SK-N-SH (cell line): Measurements from ENCODE around the gene ATP6V1B1. TPM values are rescaled to one million over a fixed set of nuclear protein-coding genes. Genes with fewer than 3 reads are reported as not detected.
A peak's percentile ranks its signal among the peaks of the same experiment; 100 is the strongest.

ENCODE experiments used
- CTCF ChIA-PET: fragments of 300-600, 350-600 bp; formaldehyde crosslinking; extraction: SDS; loops from one replicate; lab custom pipeline; 2021; lab: Yijun Ruan, JAX
- POLR2A ChIA-PET: fragments of 350-600 bp; sonication (Branson Sonifier 250); formaldehyde crosslinking; extraction: SDS; loops from one replicate; lab custom pipeline; 2020; ENCODE audit warnings: antibody characterized with exemption, inconsistent platforms; lab: Yijun Ruan, JAX
- DNase-seq: peaks from one replicate; pipeline ENCODE4 v3.0.0; 2012
- H2AFZ ChIP-seq: fragments of 200-600 bp; sonication (generic); 2 replicates; pipeline ENCODE4 v1.8.1; 2016; ENCODE audit warnings: antibody characterized with exemption, mild to moderate bottlenecking, low read depth
- H3F3A ChIP-seq: fragments of 200-600 bp; sonication (generic); replicated peaks from 2 replicates; pipeline ENCODE3; 2016; ENCODE audit warnings: antibody characterized with exemption, mild to moderate bottlenecking; ENCODE audit not compliant: insufficient read depth
- H3K27ac ChIP-seq, 2 experiments: fragments of 200-500 bp in 1 of 2; fragments of 200-600 bp in 1 of 2; sonication (Bioruptor generic) in 1 of 2; sonication (generic), shearing (Covaris generic) in 1 of 2; 2 replicates each; pipeline versions ENCODE4 v1.5.1 to v1.6.1; 2014 to 2016; ENCODE audit warnings: low read depth in 2 of 2, inconsistent platforms in 1 of 2, low read length in 1 of 2, mild to moderate bottlenecking in 1 of 2, mixed read lengths in 1 of 2
- H3K27me3 ChIP-seq: fragments of 200-600 bp; sonication (generic), shearing (Covaris generic); 2 replicates; pipeline ENCODE4 v1.6.1; 2016; ENCODE audit warnings: mixed run types; ENCODE audit not compliant: insufficient read depth
- H3K36me3 ChIP-seq, 2 experiments: fragments of 200-500 bp in 1 of 2; fragments of 200-600 bp in 1 of 2; sonication (Bioruptor generic) in 1 of 2; sonication (generic) in 1 of 2; replicated peaks in 1 of 2; 2 replicates each; pipeline versions ENCODE3 to v1.5.1; 2014 to 2016; ENCODE audit warnings: low read length in 1 of 2, mild to moderate bottlenecking in 1 of 2; ENCODE audit not compliant: insufficient read depth in 2 of 2, control insufficient read depth in 1 of 2
- H3K4me1 ChIP-seq, 2 experiments: fragments of 200-500 bp in 1 of 2; fragments of 200-600 bp in 1 of 2; sonication (Bioruptor generic) in 1 of 2; sonication (generic), shearing (Covaris generic) in 1 of 2; 2 replicates each; pipeline versions ENCODE4 v1.5.1 to v1.6.1; 2014 to 2016; ENCODE audit warnings: low read depth in 1 of 2, low read length in 1 of 2, mixed run types in 1 of 2; ENCODE audit not compliant: insufficient read depth in 2 of 2, control insufficient read depth in 1 of 2
- H3K4me2 ChIP-seq: fragments of 200-600 bp; sonication (generic), shearing (Covaris generic); 2 replicates; pipeline ENCODE4 v1.6.1; 2017; ENCODE audit warnings: mixed run types
- H3K4me3 ChIP-seq, 2 experiments: fragments of 200-500 bp in 1 of 2; fragments of 200-600 bp in 1 of 2; sonication (Bioruptor generic) in 1 of 2; sonication (generic), shearing (Covaris generic) in 1 of 2; 2 replicates each; pipeline versions ENCODE4 v1.5.1 to v1.8.1; 2014 to 2016; ENCODE audit warnings: low read depth in 2 of 2, inconsistent platforms in 1 of 2, low read length in 1 of 2, mild to moderate bottlenecking in 1 of 2, mixed read lengths in 1 of 2, moderate library complexity in 1 of 2
- H3K79me2 ChIP-seq: fragments of 200-600 bp; sonication (generic); 2 replicates; pipeline ENCODE4 v1.8.1; 2017; ENCODE audit warnings: mild to moderate bottlenecking; ENCODE audit not compliant: insufficient read depth
- H3K9ac ChIP-seq: fragments of 200-600 bp; sonication (generic); 2 replicates; pipeline ENCODE4 v1.6.1; 2017; ENCODE audit warnings: mixed run types
- H3K9me2 ChIP-seq: fragments of 200-600 bp; sonication (generic); 2 replicates; pipeline ENCODE4 v1.6.1; 2017; ENCODE audit warnings: mixed run types
- H3K9me3 ChIP-seq: fragments of 200-600 bp; sonication (generic); 2 replicates; pipeline ENCODE4 v1.6.1; 2017; ENCODE audit warnings: mixed run types, mild to moderate bottlenecking, moderate library complexity
- H4K20me1 ChIP-seq: fragments of 200-600 bp; sonication (generic); 2 replicates; pipeline ENCODE4 v1.6.1; 2017; ENCODE audit warnings: mild to moderate bottlenecking, mixed run types; ENCODE audit not compliant: insufficient read depth
- EP300 ChIP-seq, 2 experiments: IDR thresholded peaks; 2 replicates each; pipeline versions ENCODE4 v1.4.0 to v1.6.1; 2012; ENCODE audit warnings: borderline replicate concordance in 1 of 2, low read depth in 1 of 2, low read length in 1 of 2
- FOSL2 ChIP-seq: IDR thresholded peaks from 2 replicates; pipeline ENCODE4 v1.4.0; 2012; ENCODE audit warnings: low read depth, mild to moderate bottlenecking, moderate library complexity, borderline replicate concordance
- FOXJ3 ChIP-seq: sonication (generic); formaldehyde crosslinking; IDR thresholded peaks from 2 replicates; pipeline ENCODE4 v1.5.1; 2020; ENCODE audit warnings: mild to moderate bottlenecking, missing genetic modification reagents
- GATA2 ChIP-seq: sonication (generic); formaldehyde crosslinking; IDR thresholded peaks from 2 replicates; pipeline ENCODE4 v1.5.0; 2020; ENCODE audit warnings: mild to moderate bottlenecking, missing genetic modification reagents
- IRF3 ChIP-seq: fragments of 150-350 bp; IDR thresholded peaks from 2 replicates; pipeline ENCODE4 v1.6.1; 2016; ENCODE audit warnings: mild to moderate bottlenecking, low read depth, low read length
- MXI1 ChIP-seq: IDR thresholded peaks from 2 replicates; pipeline ENCODE4 v1.6.1; 2012; ENCODE audit warnings: mild to moderate bottlenecking, low read depth, low read length, improper control_type of control experiment
- PBX3 ChIP-seq: IDR thresholded peaks from 2 replicates; pipeline ENCODE4; 2012
- POLR2AphosphoS5 ChIP-seq: IDR thresholded peaks from 2 replicates; pipeline ENCODE4 v1.6.1; 2012; ENCODE audit warnings: low read depth, low read length
- RAD21 ChIP-seq: IDR thresholded peaks from 2 replicates; pipeline ENCODE4 v1.6.1; 2012; ENCODE audit warnings: mild to moderate bottlenecking, low read length
- SIN3A ChIP-seq: IDR thresholded peaks from 2 replicates; pipeline ENCODE4 v1.6.1; 2012; ENCODE audit warnings: low read depth, mild to moderate bottlenecking, low read length, moderate library complexity, borderline replicate concordance
- SMC3 ChIP-seq: IDR thresholded peaks from 2 replicates; pipeline ENCODE4 v1.6.1; 2012; ENCODE audit warnings: low read depth, low read length, improper control_type of control experiment
- TCF12 ChIP-seq: IDR thresholded peaks from 2 replicates; pipeline ENCODE4 v1.4.0; 2012
- TEAD4 ChIP-seq: IDR thresholded peaks from 2 replicates; pipeline ENCODE4 v1.4.0; 2012; ENCODE audit warnings: mild to moderate bottlenecking, borderline replicate concordance; ENCODE audit not compliant: insufficient read depth
- YY1 ChIP-seq: IDR thresholded peaks from 2 replicates; pipeline ENCODE4 v1.4.0; 2012; ENCODE audit warnings: low read depth, mild to moderate bottlenecking
- ZBTB33 ChIP-seq: IDR thresholded peaks from 2 replicates; pipeline ENCODE4 v1.4.0; 2012; ENCODE audit warnings: low read depth, borderline replicate concordance
- WGBS: methylation state at CpG from one replicate; pipeline ENCODE4 v1.1.6; 2017; ENCODE audit warnings: low lambda C conversion rate; 5-methylcytosine and 5-hydroxymethylcytosine counted together
- polyA plus RNA-seq, 3 experiments: library from polyadenylated mRNA; depleted of rRNA; stranded (reverse); fragments of >200 nt; gene quantifications; 2 replicates each; pipeline ENCODE4 v1.2.3, GENCODE V29; 2012
- TF ChIP-seq, protein P1 (sequence below): IDR thresholded peaks from 2 replicates; pipeline ENCODE4 v1.6.1; 2012; ENCODE audit warnings: mild to moderate bottlenecking, low read depth, low read length, moderate library complexity
- TF ChIP-seq, protein P2 (sequence below): fragments of 150-350 bp; IDR thresholded peaks from 2 replicates; pipeline ENCODE4 v1.6.1; 2017; ENCODE audit warnings: antibody characterized with exemption, low read length, low read depth, borderline replicate concordance
- TF ChIP-seq, protein P3 (sequence below): fragments of 200-600 bp; sonication (generic); IDR thresholded peaks from 2 replicates; pipeline ENCODE4 v1.6.1; 2017; ENCODE audit warnings: antibody characterized with exemption, mild to moderate bottlenecking, moderate library complexity

The ATP6V1B1 gene
- polyA plus RNA-seq, 1 of the 3 experiments (the other 2 are of a cell fraction) = 4.9 TPM

GRCh38 chr2:70921839-70922234 is 13.9 kb upstream of the ATP6V1B1 start (continued):
- no peak for TF ChIP-seq PBX3
- no peak for TF ChIP-seq RAD21
- TF ChIP-seq TCF12 = no peak
- TF ChIP-seq YY1 = no peak
- no peak for TF ChIP-seq EP300 (IDR thresholded peaks at IDR 0.05; ENCODE audit: borderline replicate concordance in 1 of 2, low read depth in 1 of 2, low read length in 1 of 2)
- TF ChIP-seq ZBTB33 = no peak
- TF ChIP-seq SIN3A = no peak

GRCh38 chr2:70922235-70923234 is 13.2 kb upstream of the ATP6V1B1 start:
- peak; percentile 5 for DNase-seq
- WGBS = 88% methylated on average over 17 of the region's 18 CpGs
- no peaks in the 10 kb centered on the region for H3K27me3 ChIP-seq
- H3K4me1 ChIP-seq = no peaks in the 10 kb centered on the region
- H3K4me2 ChIP-seq = no peak overlapping the region
- no peaks in the 10 kb centered on the region for H4K20me1 ChIP-seq
- H3K27ac ChIP-seq = no peak overlapping the region
- H3K79me2 ChIP-seq = no peaks in the 10 kb centered on the region
- no peaks in the 10 kb centered on the region for H3K9me3 ChIP-seq
- H3F3A ChIP-seq = no peaks in the 10 kb centered on the region
- no peak overlapping the region for H3K9ac ChIP-seq
- H3K36me3 ChIP-seq = peaks cover 0 to 13% of the 10 kb centered on the region in 2 experiments
- no peak overlapping the region for H3K4me3 ChIP-seq
- CTCF ChIA-PET = interaction anchor here (0.9 to 15.2 kb wide), 8 partner anchors 11 to 135 kb away, joined by 3 to 211 read pairs (median 15); no protein-coding TSS in a partner anchor
- no peaks in the 10 kb centered on the region for H3K9me2 ChIP-seq
- POLR2A ChIA-PET = no interaction called here
- H2AFZ ChIP-seq = no peak overlapping the region
- TF ChIP-seq POLR2AphosphoS5 (no peak), TEAD4 (no peak), FOXJ3 (CRISPR knock-in tag) (no peak), TCF12 (no peak), SMC3 (no peak), IRF3 (no peak), MXI1 (no peak), GATA2 (CRISPR knock-in tag) (no peak), SIN3A (no peak), FOSL2 (no peak)
- TF ChIP-seq, protein P1, sequence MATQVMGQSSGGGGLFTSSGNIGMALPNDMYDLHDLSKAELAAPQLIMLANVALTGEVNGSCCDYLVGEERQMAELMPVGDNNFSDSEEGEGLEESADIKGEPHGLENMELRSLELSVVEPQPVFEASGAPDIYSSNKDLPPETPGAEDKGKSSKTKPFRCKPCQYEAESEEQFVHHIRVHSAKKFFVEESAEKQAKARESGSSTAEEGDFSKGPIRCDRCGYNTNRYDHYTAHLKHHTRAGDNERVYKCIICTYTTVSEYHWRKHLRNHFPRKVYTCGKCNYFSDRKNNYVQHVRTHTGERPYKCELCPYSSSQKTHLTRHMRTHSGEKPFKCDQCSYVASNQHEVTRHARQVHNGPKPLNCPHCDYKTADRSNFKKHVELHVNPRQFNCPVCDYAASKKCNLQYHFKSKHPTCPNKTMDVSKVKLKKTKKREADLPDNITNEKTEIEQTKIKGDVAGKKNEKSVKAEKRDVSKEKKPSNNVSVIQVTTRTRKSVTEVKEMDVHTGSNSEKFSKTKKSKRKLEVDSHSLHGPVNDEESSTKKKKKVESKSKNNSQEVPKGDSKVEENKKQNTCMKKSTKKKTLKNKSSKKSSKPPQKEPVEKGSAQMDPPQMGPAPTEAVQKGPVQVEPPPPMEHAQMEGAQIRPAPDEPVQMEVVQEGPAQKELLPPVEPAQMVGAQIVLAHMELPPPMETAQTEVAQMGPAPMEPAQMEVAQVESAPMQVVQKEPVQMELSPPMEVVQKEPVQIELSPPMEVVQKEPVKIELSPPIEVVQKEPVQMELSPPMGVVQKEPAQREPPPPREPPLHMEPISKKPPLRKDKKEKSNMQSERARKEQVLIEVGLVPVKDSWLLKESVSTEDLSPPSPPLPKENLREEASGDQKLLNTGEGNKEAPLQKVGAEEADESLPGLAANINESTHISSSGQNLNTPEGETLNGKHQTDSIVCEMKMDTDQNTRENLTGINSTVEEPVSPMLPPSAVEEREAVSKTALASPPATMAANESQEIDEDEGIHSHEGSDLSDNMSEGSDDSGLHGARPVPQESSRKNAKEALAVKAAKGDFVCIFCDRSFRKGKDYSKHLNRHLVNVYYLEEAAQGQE = no peak
- TF ChIP-seq, protein P2, sequence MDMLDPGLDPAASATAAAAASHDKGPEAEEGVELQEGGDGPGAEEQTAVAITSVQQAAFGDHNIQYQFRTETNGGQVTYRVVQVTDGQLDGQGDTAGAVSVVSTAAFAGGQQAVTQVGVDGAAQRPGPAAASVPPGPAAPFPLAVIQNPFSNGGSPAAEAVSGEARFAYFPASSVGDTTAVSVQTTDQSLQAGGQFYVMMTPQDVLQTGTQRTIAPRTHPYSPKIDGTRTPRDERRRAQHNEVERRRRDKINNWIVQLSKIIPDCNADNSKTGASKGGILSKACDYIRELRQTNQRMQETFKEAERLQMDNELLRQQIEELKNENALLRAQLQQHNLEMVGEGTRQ = no peak
- TF ChIP-seq, protein P3, sequence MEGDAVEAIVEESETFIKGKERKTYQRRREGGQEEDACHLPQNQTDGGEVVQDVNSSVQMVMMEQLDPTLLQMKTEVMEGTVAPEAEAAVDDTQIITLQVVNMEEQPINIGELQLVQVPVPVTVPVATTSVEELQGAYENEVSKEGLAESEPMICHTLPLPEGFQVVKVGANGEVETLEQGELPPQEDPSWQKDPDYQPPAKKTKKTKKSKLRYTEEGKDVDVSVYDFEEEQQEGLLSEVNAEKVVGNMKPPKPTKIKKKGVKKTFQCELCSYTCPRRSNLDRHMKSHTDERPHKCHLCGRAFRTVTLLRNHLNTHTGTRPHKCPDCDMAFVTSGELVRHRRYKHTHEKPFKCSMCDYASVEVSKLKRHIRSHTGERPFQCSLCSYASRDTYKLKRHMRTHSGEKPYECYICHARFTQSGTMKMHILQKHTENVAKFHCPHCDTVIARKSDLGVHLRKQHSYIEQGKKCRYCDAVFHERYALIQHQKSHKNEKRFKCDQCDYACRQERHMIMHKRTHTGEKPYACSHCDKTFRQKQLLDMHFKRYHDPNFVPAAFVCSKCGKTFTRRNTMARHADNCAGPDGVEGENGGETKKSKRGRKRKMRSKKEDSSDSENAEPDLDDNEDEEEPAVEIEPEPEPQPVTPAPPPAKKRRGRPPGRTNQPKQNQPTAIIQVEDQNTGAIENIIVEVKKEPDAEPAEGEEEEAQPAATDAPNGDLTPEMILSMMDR = no peak
